ENCODE data around the gene ITGA1. TPM values are rescaled to one million over a fixed set of nuclear protein-coding genes. Genes with fewer than 3 reads are reported as not detected.

ITGA1 gene
- total and polyA plus RNA-seq, 2 of the 13 experiments (the other 11 are each of a cell fraction or from before 2014, with no cell fraction given) = 23.1 to 28.6 TPM

- TF ChIP-seq ZBTB40 (IDR thresholded peaks at IDR 0.05) (no peak), ZBTB40 (CRISPR knock-in tag; IDR thresholded peaks at IDR 0.05) (no peak), SKIL (CRISPR knock-in tag; IDR thresholded peaks at IDR 0.05; ENCODE audit: borderline replicate concordance) (no peak), NCOA1 (CRISPR knock-in tag; IDR thresholded peaks at IDR 0.05) (no peak), PHF20 (CRISPR knock-in tag; IDR thresholded peaks at IDR 0.05) (no peak; the same call in 1 of the 2 replicates), ZNF503 (CRISPR knock-in tag; IDR thresholded peaks at IDR 0.05) (no peak), ZNF768 (CRISPR knock-in tag; IDR thresholded peaks at IDR 0.05) (peak; percentile 5; the same call in 1 of the 2 replicates), ZNF124 (CRISPR knock-in tag; IDR thresholded peaks at IDR 0.05) (peak; percentile 74; the same call in 1 of the 2 replicates), CREB1 (IDR thresholded peaks at IDR 0.05) (peak; percentile 58; the same call in 1 of the 2 replicates), CREB1 (CRISPR knock-in tag; IDR thresholded peaks at IDR 0.05) (peak; percentile 33), POLR2AphosphoS2 (IDR thresholded peaks at IDR 0.05; ENCODE audit: low read depth, low read length) (no peak), ZBTB25 (CRISPR knock-in tag; IDR thresholded peaks at IDR 0.05) (no peak), MAFK (conservative IDR thresholded peaks at IDR 0.05 in 1 of 2, IDR thresholded peaks at IDR 0.05 in 1 of 2; ENCODE audit: low read length in 2 of 2) (no peak), ZNF749 (CRISPR knock-in tag; IDR thresholded peaks at IDR 0.05; ENCODE audit: borderline replicate concordance) (no peak), PITX1 (CRISPR knock-in tag; IDR thresholded peaks at IDR 0.05) (no peak; the same call in 1 of the 2 replicates), ZNF180 (CRISPR knock-in tag; IDR thresholded peaks at IDR 0.05; ENCODE audit: borderline replicate concordance, low read depth) (no peak), FOXO1 (CRISPR knock-in tag; IDR thresholded peaks at IDR 0.05) (peak; percentile 55; the same call in 1 of the 2 replicates)
Measured at GRCh38 chr5:52799983-52800393, 12.3 kb downstream of the ITGA1 start (continued).

Measured in HepG2 (cell line).